ENCODE data around the gene FHOD3. TPM values are rescaled to one million over a fixed set of nuclear protein-coding genes. Genes with fewer than 3 reads are reported as not detected.
"Not testable (repeated sequence)": the region's sequence is repeated elsewhere in the genome, so short reads cannot be mapped to it uniquely, and the experiment has no call there.

Gene FHOD3
- total RNA-seq, 1 donor: not detected

DNA sequence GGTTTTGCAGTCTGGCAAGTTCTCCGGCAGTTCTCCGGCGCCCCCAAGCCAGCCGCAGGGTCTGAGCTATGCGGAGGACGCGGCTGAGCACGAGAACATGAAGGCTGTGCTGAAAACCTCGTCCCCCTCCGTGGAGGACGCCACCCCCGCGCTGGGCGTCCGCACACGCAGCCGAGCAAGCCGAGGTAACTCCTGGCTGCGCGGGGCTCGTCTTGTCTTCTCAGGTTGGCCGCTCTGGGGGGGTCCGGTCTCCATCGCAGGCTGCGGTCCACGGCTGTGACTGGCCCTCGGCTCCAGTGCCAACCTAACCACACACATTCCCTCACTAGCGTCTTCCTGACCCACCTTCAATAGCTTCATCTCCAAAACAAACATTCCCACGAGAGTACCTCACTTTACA, 463.1 kb downstream of the FHOD3 start:
- no peak for DNase-seq (ENCODE audit: low read depth in 2 of 3, low spot score in 2 of 3)

DNA sequence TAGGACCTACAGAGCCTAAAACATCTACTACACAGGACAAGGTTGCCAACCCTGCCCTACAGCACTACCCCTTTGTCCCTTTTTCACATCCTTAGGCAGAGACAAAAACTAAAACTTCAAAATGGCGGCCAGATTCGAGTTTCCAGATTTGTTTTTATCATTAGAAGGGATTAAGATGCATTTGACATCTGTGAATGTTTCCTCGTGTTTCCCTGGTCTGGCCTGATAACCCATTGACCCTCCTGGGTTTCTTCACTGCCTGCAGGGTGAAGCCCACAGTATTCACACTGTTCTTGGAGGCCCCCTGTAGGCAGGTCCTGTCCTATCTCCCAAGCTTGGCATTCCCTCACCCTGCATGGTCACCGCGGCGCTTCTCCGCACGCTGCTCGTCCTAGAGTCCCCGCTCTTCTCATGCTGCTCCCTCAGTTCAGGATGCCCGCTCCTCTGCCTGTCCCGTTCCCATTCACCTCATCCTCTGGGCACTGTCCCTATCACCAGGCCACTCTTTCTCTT, 463.7 kb downstream of the FHOD3 start:
- no peak for DNase-seq (ENCODE audit: low read depth in 2 of 3, low spot score in 2 of 3)

DNA sequence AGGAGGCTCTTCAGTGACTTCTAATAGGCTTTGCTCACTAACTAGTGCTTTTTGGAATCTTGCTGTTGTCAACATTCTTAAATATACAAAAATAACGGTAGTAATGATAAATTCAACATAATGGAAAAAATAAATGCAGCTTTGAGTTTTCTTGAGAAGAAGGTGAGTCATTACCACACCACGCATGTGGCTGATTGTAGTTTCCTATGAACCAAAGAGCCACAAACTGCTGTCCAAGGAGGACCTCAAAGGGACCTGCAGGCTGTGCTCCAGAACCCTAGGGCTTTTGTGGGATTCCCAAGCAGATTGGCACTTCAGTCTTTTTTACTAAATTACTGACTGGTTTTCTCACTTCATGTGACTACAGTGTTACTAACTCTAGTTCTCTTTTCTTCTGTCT, 464.6 kb downstream of the FHOD3 start:
- DNase-seq (ENCODE audit: low read depth in 2 of 3, low spot score in 2 of 3): no peak

DNA sequence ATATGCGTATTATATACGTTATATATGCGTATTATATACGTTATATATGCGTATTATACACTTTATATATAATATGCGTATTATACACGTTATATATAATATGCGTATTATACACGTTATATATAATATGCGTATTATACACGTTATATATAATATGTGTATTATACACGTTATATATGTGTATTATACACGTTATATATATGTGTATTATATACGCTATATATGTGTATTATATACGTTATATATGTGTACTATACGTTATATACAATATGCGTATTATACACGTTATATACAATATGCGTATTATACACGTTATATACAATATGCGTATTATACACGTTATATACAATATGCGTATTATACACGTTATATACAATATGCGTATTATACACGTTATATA, 465.5 kb downstream of the FHOD3 start:
- not testable (repeated sequence) for DNase-seq (ENCODE audit: low read depth in 2 of 3, low spot score in 2 of 3)

DNA sequence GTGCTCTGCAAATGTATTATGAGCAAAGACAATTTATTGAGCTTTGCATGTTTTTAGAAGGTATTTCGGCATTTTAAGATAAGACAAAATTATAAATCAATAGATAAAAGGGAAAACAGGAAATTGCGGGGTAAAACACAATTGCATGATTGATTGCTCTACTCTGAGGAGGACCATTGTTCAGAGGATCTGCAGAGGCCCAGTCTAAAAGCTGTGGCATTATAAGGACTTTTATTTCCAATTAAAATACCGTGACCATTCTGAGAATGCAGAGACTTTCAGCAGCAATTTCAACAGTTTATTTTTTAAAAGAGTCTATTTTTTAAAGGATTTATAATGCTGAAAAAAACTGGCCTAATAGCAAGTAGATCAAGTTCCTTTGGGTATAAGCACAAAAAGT, 469.3 kb downstream of the FHOD3 start:
- no peak for DNase-seq (ENCODE audit: low read depth in 2 of 3, low spot score in 2 of 3)

DNA sequence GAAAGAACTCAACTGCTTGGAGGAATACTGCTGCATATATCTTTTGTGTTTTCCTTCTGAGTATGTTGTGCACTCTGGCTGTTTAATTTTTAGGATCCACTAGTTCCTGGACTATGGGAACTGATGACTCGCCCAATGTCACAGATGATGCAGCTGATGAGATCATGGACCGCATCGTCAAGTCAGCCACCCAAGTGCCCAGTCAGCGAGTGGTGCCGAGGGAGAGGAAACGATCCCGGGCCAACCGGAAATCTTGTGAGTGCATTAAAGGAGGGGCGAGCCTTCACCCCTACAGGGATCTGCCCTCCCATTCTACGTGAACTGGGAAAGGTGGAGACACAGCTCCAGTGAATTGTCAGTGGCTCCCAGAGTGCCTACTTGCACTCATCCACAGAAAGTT, 471.7 kb downstream of the FHOD3 start:
- no peak for DNase-seq (ENCODE audit: low read depth in 2 of 3, low spot score in 2 of 3)

DNA sequence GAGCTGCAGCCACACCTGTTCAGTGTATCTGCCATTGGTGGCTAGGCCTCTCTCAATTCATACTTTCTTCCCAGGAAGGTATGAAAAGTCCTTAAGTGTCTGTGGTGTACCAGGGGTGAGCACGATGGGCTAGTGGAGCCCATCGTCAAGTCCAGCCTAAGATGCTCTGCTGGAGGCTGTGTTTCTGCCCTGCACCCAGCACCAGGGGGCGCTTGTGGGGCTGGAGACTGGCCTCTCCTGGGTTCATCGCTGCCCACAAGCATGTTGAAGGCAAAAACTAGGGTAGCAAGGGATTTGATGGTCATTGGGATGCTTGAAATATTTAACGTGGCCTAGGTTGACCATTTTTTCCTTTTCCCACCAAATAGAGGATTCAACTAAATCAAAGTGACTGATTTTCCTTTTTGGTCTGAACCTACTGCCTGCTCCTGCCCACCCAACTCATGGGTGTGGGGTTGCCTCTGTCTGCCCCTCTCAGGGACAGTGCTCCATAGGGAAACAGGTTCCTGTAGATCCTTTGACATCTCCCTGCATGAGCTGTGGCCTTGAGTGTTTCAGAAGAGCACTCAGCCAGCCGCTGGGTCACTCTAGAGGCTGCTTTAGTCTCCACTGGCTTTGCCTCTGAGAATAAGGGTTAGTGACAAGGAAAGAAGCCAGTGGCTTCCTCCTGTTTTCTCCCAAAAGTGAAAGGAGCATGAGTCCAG, 472.2 kb downstream of the FHOD3 start:
- DNase-seq (ENCODE audit: low read depth in 2 of 3, low spot score in 2 of 3): no peak

DNA sequence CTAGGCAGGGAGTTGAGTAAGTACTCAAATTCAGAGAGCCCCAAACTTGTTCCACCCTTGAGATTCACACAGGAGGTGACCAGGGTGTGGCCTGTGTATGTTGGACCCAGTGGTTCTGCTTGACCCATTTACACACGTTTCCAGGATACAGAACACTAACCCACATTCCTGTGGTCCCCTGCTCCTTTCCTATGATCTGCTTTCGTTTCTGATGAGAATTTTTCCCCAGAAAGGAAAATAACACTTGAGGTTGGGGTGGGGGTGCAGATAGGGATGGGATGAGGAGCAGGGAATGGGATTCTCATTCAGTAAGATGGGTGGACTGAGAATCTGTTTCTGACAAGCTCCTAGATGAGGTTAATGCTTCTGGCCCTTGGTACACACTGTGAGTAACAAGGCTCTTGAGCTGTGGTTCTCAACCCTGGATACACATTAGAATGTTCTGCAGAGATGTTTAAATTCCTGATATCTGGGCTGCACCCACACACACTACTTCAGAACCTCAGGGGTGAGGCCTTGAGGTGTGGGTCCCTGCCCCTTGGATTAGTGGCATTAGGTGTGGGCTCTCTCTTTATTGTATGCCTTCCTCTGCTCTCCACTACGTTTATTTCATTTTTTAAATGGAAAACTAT, 472.9 kb downstream of the FHOD3 start:
- no peak for DNase-seq (ENCODE audit: low read depth in 2 of 3, low spot score in 2 of 3)

DNA sequence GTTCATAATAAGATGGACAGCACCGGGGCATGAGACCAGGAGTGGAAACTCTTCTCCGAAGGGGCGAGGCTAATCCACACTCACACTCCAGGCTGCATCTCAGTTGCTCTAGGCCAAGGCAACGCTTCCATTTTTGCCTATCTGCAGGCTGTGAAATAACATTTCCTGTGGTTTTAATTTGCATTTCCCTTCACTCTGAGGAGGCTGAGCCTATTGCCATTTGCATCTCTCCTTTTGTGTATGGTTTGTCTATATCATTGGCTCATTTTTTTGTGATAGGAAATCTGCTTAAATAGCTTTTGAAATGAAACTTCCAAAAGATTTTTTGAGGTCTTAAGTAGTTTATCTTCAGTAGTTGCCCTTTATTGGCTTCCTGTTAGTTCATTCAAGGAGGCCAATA, 473.7 kb downstream of the FHOD3 start:
- no peak for DNase-seq (ENCODE audit: low read depth in 2 of 3, low spot score in 2 of 3)

DNA sequence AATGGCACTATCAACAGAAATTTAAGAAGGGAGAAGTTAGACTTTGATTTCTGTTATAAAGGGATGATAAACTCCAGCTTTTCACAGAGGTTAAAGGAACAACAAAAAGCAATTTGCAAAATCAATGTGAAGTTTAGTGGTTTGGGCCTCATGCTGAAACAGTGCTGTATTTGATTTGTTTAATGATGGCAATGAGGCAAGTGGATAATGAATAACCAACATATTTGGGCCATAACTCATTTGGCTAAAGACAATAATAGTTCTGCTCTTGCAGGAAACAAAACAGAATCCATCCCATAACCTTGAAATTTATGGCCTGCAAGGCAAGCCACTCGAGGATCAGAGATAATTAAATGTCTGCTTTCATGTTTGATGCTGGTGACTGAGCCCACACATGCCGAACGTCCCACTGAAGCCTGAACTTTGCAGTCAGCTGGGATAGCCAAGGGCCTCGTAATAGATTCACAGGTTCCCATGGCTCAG, 474.8 kb downstream of the FHOD3 start:
- DNase-seq (ENCODE audit: low read depth in 2 of 3, low spot score in 2 of 3): no peak

DNA sequence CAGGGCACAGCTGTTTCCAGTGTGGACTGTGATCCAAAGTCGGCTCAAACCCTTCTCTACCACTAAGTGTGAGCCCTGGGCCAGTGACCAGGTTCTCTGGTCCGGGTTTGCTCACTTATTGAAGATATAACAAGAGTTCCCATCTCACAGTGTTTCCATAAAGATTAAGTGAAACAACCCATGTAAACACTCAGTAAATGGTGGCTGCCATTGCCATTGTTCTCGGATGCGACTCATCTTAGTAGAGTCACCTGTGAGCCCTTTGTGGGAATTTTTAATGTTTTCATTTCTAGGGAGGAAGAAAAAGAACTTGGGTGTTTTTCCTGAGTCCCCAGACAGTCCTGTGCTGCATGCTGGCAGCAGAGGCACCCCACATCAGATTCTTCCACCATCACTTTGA, 477.9 kb downstream of the FHOD3 start:
- DNase-seq (ENCODE audit: low read depth in 2 of 3, low spot score in 2 of 3): no peak

DNA sequence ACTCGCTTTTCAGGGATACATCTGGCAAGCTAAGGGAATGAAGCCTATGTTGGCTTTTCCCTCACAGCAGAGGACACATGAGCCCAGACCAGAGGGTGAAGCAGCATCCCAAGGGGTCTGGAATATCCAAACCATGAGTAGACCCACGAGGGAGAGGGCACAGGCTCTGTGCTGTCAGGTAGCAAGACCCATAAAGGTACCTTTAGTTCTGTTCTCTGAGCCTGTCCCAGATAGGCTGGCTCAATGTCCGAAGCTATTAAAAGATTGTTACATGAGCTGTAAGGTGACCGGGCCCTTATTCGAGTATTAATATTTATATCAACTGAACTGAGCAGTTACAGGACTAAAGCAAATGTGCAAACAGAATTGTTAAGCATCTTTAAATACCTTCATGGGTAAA, 479.1 kb downstream of the FHOD3 start:
- DNase-seq (ENCODE audit: low read depth in 2 of 3, low spot score in 2 of 3): no peak

DNA sequence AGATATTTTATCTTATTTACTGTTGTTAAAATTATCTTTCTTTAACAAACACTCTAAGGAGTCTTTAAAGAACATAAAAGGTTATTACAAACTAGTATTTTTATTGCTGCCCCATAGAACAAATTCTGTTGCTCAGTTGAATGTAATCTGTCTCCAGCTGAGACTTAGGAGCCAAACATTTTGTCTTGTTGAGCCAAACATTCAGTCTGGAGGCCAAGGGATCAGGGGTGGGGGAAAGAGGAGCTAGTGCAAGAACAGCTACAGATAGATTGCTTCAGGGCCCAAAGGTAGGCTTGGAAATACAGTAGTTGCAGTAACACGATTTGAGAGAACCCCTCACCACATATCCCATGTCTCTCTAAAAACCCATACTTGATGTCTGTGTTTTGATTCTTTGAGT, 480.1 kb downstream of the FHOD3 start:
- no peak for DNase-seq (ENCODE audit: low read depth in 2 of 3, low spot score in 2 of 3)

DNA sequence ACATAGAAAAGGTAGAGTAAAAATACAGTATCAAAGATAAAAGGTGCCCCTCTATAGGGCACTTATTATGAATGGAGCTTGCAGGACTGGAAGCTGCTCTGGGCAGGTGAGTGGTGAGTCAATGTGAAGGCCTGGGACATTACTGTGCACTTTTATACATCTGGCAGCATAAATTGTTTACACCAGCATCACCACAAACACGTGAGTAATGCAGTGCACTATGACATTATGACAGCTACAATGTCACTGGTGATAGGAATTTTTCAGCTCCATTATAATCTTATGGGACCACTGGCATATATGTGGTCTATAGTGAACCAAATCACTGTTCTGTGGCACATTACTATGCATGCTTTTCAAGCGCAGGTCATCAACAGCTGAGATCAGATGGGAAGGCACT, 483.2 kb downstream of the FHOD3 start:
- no peak for DNase-seq (ENCODE audit: low read depth in 2 of 3, low spot score in 2 of 3)

DNA sequence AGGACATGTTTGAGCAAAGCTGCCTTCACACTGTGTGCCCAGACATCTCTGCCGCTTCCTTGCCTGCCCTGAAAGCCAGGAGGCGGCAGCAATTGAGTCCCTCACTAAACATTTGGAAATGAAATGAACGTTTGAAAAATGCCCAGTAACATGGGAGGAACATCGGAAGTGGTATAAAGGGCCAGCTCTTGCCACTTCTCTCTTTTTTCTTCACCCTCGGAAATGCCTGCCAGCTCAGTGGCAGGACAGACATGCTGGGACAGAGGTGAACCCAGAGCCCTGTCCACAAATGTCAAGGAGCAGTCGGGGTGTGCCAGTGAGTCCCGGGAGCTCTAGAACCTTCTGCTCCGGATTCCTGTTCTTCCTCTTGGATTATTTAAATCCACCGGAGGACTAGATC, 485.2 kb downstream of the FHOD3 start:
- DNase-seq (ENCODE audit: low read depth in 2 of 3, low spot score in 2 of 3): no peak

DNA sequence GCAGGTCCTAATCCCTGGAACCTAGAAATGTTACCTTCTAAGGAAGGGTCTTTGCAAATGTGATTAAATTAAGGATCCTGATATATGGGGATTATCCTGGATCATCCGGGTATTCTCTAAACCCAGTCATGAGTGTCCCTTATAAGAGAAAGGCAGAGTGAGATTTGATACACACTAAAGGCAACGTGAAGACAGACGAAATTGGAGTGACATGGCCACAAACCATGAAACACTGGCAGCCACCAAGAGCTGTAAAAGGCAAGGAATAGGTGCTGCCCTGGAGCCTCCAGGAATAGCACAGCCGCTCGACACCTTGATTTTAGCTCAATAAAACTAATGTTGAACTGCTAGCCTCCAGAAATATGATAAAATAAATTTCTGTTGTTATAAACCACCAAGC, 486.3 kb downstream of the FHOD3 start:
- DNase-seq (ENCODE audit: low read depth in 2 of 3, low spot score in 2 of 3): no peak

DNA sequence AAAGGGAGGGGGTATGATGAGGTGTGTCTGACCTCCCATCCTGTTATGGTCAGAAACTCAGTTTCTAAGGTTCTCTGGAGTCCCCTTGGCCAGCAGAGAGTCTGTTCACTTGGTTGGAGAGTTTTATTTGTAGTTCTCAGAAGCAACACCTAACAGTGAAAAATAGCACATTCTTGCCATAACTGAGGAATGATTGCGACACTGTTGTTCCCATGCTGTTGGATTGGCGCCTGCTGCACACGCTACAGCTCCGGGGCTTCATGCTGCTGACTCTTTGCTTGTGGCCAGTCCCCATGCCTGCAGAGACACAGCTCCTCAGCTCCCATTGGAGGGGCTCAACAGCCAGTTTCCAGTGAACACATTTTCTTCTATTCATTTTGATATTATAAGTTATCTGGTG, 489.2 kb downstream of the FHOD3 start:
- no peak for DNase-seq (ENCODE audit: low read depth in 2 of 3, low spot score in 2 of 3)

DNA sequence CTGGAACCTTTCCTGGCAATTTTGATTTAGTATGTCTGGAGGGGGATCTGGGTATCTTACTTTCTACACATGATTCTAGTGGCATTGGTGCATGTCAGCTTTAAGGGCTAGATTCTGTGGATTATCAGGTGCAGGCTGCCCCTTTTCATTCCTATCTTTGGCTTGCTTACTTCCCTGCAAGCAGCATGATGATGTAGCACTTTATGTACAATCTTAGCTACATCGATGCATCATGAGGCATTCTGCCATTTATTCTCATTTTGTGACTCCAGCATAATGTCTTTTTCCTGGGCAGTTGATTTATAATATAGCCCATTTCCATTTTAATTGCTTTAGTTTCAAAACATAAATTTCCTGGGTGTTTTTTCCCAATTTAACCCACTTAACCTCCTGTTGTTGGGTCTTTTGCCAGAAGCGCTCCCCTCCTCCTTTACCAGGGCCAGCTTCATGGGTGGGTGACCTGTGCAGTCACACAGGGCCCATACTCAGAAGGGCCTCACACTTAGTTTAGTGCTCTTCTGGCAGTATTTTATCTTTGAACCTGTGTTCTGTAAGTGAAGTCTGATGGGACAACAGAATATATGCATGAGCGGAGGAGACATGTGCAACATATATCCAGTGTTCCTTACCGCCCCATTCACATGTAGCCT, 495.2 kb downstream of the FHOD3 start:
- DNase-seq (ENCODE audit: low read depth in 2 of 3, low spot score in 2 of 3): no peak

DNA sequence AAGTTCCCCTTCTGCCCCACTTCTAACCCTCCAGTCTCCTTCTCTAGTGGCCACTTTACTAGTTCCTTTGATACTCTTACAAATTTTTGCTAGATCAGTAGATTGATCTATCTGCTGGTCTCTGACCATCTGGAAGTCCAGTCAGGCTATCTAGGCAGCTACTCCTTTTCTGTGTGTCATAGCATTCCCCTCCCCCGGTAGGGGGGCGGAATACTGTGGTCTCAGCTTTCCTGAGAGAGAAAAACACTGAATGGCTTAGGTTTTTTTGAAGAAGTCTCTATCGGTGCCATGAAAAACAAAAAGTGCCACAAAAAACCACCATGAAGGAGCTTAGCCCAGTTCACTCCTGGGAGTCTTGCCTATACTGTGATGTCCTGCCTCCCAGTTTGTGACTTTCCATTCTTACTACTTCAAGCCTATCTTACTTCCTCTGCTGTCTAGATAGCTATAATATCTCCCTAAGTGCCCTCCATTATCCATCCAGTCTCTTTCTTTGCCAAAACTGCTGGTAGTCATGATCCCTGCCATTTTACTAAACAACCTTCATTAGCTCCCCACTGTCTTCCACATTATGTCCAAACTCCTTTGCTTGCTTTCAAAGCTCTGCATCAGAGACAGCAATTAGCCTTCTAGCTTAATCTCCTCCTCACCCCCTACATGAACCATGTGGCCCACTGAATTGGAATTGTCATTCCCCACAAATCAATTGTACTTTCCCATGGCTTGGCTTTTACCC, 501.4 kb downstream of the FHOD3 start:
- DNase-seq (ENCODE audit: low read depth in 2 of 3, low spot score in 2 of 3): no peak

DNA sequence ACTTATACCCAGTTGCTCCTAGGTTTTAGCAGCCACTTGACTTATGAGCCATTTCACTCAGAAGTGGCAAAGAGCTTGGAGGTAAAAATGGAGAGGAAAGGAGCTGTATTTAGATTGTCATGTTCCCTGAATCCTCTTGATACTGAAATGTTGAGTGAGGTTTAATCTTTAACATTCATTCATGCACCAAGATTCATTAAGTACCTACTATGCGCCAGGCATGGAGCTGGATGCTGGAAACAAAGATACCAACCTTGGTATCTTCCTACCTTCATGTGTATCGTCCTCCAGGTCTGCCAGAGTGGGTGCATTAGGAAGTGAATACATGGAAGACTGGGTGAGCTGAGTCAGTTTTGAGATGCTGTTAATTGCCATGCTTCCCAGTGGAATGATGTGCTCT, 507.6 kb downstream of the FHOD3 start:
- DNase-seq (ENCODE audit: low read depth in 2 of 3, low spot score in 2 of 3): no peak

DNA sequence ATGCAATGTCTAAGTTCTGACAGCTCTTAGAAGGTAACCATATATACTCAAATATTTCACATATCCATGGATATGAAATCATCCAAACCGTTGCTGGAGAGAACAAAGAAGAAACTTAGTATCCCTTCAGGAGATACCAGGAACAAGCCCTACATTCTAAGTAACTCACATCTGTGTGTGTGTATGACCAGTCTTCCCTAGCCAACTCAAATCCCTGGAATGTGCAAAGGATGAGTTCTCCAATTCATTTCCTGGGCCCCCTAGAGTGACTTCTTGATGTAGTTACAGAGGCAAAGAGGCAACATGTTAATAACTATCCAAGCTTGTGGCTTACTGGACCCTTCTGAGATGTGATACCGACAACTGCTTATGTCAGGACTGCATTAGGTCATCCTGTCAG, 511.2 kb downstream of the FHOD3 start:
- DNase-seq (ENCODE audit: low read depth in 2 of 3, low spot score in 2 of 3): no peak

Measured in hematopoietic multipotent progenitor cell (in vitro differentiated cells).